ENCODE data around the gene DPYSL4.

The DPYSL4 gene

DNA sequence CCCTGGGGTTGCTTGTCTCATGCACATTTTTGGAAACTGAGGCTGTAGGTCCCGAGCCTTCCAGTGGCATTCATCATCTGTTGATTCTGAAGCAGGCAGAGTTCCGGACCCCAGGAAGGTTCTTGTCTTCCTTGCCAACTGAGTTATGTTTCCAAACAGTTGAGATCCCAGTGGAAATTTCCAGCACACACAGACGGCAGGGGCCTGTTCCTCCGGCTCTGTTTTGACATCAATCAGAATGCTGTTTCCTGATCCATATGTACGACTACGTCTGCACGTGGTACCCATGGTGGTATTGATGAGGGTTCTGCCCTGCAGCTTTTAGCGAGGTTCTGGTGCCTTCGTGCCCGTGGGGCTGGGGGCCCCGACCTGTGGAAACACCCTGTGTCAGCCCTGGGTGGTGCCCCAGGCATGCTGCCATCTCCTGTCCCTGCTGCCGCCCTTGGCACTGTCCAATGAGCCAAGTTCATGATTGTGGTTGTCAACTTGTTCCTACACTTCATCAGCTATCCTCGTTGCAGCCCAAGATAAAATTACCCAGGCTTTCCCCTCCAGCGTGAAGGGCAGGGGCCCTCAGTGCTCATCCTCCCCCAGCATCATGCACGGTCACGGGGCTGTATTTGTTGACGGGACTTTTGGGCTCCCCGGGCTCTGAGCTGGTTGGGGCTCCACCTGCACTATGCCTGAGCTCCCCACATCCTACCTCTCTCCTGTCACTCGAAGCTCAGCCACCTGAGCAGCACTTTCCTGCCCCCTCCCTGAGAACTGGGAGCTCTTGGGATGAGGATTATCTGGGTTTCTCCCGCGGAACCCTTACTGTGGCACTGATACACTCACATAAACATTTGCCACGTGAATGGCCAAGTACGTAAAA is 7.8 kb upstream of the DPYSL4 start:
- DNase-seq (ENCODE audit: low read depth), result no peak

DNA sequence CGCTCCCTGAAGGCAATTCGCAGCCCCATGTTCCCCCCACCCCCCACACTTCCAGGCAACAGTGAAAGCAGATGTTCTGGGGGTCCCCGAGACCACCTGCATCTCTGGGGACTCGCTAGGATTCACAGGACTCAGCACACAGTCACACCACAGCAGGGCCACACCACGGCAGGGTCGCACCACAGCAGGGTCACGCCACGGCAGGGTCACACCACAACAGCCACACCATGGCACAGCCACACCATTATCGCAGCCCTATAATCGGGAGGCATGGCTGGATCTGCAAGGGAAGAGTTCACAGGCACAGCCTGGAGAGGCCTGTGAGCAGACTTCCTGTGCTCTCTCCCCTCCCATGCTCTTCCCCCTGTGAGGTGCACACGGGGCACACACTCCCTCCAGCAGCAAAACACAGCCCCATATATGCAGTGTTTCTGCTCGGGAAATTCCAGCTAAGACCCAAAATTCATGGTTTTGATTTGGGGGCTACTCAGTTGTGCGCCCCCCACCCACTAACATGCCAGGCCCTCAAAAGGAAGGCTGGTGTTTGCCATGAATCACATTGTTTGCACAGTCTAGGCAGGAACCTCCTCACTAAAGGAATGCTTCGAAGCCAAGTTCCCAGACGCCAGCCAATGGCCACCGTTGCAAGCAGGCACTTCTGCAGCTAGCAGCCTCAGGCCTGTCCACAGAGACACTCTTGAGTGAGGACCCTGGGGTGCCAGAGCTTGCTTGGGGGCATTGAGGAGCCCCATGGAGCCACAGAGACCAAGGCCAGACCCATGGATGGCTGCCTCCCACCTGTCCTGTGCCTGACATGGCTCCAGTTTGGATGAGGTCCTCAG is 7.0 kb upstream of the DPYSL4 start:
- no peak for DNase-seq (ENCODE audit: low read depth)

GRCh38 chr10:132180736-132181135 is 6.0 kb upstream of the DPYSL4 start:
- DNase-seq (ENCODE audit: low read depth), result no peak

DNA sequence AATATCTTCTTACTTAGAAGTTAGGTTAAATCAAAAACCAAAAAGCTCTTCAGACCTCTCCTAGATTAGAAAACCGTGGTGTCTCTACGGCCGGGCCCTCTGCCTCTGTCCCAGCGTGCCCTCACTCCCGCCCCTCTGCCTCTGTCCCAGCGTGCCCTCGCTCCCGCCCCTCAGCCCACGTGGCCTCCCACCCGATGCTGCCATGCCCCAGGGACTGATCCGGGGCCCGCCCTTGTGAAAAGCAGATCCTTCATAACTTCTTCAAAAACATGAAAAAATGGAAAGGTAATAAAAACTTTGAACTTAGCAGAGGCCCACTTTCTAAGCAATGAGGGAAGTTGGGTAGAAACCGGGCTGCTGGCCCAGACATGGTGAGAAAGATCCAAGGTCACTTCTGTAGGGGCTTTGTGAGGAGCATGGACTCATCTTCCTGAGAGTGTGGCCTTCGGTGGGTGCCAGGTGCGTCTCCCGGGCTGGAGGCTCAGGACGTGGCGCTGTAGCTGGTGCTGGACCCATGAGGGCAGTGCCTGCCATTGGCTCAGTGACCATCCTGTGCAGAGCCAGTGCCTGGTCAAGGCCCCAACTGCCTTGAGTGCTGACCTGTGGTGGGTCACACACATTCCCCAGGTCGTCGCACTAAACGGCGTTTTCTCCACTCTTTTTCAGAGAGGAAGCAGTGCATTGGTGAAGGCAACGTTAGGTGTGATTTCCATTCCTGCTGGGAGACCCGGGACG is 4.9 kb upstream of the DPYSL4 start:
- no peak for DNase-seq (ENCODE audit: low read depth)

DNA sequence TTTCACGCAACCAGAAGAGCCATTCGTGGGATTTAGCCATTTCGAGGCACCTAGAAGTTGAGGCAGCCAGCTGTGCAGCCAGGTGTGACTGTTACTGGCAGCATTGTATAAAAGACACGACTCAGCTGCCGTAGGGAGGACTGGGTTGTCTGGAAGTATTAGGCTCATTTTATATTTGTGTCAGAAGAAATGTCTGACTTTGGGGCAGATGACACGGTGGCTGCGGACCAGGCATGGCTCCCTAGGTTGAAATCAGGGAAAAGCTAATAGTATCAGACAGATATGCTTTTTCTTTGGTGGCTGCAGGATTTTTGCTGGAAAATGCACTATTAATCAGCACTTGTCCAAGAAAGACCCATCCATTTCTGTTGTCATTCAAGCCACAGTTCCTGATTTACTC is 4.2 kb upstream of the DPYSL4 start:
- no peak for DNase-seq (ENCODE audit: low read depth)

GRCh38 chr10:132183046-132183445 is 3.7 kb upstream of the DPYSL4 start:
- no peak for DNase-seq (ENCODE audit: low read depth)

DNA sequence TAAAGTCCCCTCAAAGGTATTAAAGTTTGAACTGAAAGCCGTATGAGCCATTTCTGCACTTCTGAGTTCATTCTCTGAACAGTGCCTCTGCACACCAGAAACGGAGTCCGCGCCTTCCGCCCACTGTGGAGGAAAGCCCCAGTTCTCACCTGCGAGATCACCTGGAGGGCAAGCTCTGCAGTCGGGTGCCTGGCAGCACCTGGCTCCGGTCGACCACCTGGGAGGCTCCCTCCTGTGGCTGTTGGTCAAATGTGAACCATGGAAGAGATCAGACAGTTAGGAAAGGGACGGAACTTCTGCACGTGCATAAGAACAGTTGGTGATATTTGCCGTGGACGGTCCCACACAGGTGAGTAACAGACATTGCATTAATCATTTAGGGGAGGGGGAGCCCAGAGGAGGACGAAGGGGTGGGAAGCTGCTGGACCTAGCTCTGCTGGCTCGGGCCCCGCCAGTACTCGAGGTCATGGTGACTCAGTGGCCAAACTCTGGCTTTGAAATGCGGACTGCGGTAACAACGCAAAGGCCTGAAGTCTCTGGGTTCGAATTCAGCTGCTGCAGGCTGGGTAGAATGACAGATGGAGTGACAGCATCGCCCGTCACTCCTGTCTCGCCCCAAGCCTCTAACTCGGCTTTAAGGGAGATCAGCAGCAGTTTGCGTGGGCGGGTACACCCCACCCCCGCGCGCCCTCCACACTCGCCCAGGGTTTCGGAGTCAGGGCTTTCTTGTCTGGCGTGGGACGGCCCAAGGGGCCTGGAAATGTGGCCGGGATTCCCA is 1.7 kb upstream of the DPYSL4 start:
- no peak for DNase-seq (ENCODE audit: low read depth)

DNA sequence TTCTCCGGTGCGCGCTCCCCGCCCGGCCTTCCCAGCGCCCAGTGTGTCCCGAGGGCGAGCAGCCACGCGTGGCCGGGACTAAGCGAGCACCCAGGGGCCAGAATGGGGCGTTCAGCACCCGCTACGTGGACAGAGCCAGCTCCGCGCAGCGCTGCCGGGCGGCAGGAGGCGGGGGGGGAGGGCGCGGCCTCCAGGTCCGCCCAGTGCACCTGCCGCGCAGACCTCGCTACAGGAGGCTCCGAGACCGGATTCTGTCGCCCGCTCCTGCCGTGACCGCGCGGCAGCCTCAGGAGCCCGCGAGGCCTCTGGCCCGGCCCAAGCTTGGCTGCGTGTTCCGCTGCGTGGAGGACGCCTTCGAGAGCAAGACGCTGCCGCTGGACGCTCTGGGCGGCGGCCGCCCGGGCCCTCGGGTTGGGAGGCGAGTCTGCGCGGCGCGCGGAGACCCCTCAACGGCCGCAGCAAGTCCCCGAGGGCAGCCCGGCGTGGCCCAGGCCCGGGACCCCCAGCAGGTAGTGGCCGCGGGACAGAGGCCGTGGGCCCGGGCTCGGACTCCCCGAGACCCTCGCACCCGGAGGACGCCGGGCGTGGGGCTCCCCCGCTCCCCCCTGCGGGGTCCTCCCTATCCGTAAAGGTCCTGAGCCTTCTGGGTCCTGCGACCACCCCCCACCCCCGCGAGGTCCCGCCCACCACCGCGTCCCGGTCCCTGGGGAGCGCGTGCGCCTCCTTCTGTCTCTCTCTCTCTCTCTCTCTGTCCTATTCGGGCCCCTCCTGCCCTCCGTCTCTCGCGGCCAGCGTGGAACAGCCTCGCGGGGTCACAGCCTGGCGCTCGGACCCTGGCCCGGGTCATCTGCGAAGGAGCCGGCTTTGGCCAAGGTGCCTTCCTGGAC is 904 bp upstream of the DPYSL4 start:
- no peak for DNase-seq (ENCODE audit: low read depth)

GRCh38 chr10:132187430-132188138 is 836 bp downstream of the DPYSL4 start:
- DNase-seq (ENCODE audit: low read depth), result no peak

DNA sequence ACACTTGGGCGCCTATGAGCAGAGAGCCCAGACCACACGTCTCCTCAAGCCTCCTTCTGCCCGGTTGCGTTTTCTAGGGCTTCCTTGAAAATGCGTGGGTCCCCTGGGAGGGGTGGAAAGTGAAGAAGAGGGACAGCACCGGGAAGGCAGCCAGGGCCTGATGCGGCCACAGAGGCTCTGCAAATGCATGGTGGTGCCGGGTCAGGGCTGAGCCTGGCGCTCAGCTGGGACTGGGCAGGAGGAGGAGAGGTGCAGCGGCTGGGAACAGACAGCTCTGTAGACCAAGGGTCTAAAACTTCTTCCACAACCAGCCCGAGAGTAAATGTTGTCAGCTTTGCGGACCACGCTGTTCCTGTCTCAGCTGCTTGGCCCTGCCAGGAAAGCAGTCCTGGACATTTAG is 1.6 kb downstream of the DPYSL4 start:
- DNase-seq (ENCODE audit: low read depth), result no peak

DNA sequence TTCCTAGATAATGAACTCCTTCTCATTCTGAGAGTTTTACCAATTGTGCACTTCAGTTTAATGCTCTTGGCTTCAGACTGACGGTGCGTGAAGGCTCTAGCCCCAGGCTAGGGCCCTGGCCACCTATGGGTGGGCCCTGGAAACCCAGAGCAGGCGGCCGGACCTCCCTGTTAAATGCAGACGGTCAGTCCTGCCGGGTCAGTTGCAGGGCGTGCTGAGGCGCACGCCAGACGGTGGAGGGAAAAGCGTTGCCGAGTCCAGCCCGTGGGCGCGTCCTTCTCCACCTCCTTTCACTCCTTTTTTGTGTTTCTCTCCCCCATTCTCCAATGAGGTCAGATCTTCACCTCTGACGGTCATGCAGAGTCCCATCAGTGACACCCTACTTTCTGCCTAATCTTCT is 2.3 kb downstream of the DPYSL4 start:
- no peak for DNase-seq (ENCODE audit: low read depth)

- no peak for DNase-seq (ENCODE audit: low read depth)
Observed at GRCh38 chr10:132189810-132190422, 3.2 kb downstream of the DPYSL4 start.

DNA sequence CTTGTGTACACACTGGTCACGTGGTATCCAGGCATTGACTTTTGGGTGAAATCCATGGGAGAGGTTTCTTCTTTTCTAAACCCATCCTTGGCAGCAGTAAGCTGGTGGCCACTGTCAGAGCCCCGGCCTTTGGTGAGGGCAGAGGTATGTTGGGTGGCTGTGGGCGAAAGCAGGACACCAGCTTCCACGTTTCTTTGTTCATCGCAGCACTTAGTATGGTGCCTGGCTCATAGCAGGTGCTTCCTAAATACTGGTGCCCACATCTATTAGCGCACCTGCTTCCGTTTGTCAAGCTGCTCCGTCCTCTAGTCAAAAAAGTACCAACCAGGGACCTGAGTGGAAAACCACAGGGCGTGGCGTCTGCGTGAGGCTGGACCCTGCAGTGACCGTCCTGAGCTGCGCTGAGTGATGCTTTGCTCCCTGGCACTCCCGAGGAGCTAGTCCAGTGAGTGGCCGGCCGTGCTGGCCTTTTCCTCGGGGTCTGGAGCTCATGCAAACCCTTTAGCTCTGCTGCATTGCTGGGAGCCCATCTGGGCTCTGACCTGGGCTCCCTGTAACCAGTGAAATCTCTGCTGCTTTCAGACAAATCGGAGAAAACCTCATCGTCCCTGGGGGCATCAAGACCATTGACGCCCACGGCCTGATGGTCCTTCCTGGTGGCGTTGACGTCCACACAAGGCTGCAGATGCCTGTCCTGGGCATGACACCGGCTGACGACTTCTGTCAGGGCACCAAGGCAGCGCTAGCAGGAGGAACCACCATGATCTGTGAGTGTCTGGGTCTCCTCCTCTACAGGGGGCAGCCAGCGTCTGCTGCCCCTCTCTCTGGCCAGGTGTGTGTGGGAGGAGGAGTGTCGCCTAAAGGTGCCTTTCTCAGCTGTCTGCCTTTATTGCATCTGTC is 5.6 kb downstream of the DPYSL4 start:
- DNase-seq (ENCODE audit: low read depth), result no peak

DNA sequence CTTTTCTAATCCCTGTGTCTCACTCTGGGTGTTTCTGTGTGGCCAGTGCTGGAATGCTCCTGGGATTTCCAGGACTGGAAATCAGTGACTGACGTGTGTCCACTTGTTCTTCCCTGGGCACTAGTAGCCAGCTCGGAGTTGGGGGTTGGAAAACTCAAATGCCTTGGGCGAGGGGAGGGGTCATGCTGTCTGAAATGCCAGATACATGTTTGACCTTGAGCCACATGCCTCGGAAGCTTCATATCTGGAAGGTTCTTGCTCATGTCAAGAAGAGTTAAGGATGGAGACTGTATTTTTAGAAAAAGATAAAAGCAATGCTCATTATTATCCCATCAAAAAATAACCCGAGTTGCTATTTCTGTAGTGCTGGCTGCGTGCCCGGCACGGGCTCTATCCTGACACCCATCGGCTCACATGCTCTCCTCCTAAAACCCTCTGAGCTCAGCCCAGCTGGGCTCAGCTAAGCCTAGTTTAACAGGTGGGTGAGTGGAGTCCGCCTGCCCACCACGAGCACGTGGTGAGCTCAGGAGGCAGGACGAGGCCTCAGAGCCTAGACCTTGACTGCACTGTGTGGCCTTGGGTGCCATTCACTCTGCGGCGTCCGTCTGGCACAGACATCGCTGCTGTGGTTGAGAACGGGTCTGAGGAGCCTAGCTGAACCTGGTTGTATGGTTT is 6.4 kb downstream of the DPYSL4 start:
- DNase-seq (ENCODE audit: low read depth), result no peak

- no peak for DNase-seq (ENCODE audit: low read depth)
Observed at GRCh38 chr10:132193907-132194552, 7.3 kb downstream of the DPYSL4 start.

GRCh38 chr10:132194726-132195125 is 8.0 kb downstream of the DPYSL4 start:
- no peak for DNase-seq (ENCODE audit: low read depth)

- DNase-seq (ENCODE audit: low read depth), result no peak
Observed at GRCh38 chr10:132195366-132196075, 8.8 kb downstream of the DPYSL4 start.

All from fibroblast of gingiva (primary cell).